Esophagus (tissue), 2 donors: ENCODE data around the gene THSD7A. TPM values are rescaled to one million over a fixed set of nuclear protein-coding genes. Genes with fewer than 3 reads are reported as not detected.
"Not testable (repeated sequence)": the region's sequence is repeated elsewhere in the genome, so short reads cannot be mapped to it uniquely, and the experiment has no call there.

Experiments
- H3K27ac ChIP-seq, 2 donors: one replicate each; pipeline ENCODE4 v1.5.1; 2013; ENCODE audit warnings: low read depth in 2 of 2, mild to moderate bottlenecking in 2 of 2, inconsistent platforms in 1 of 2, low read length in 1 of 2, moderate library complexity in 1 of 2
- H3K27me3 ChIP-seq, 2 donors: one replicate each; pipeline ENCODE4 v1.6.1; 2013; ENCODE audit warnings: low read length in 2 of 2, control low read depth in 1 of 2, mild to moderate bottlenecking in 1 of 2; ENCODE audit not compliant: insufficient read depth in 2 of 2, control insufficient read depth in 1 of 2
- H3K36me3 ChIP-seq, 2 donors: one replicate each; pipeline ENCODE4 v1.6.1; 2013; ENCODE audit warnings: low read length in 1 of 2; ENCODE audit not compliant: control insufficient read depth in 2 of 2, insufficient read depth in 2 of 2
- H3K4me1 ChIP-seq, 2 donors: one replicate each; pipeline ENCODE4 v1.6.1; 2013; ENCODE audit warnings: low read length in 1 of 2; ENCODE audit not compliant: control insufficient read depth in 2 of 2, insufficient read depth in 2 of 2
- H3K4me3 ChIP-seq, 2 donors: one replicate each; pipeline ENCODE4 v1.5.1; 2013; ENCODE audit warnings: low read length in 2 of 2, mild to moderate bottlenecking in 2 of 2, low read depth in 1 of 2, moderate library complexity in 1 of 2
- H3K9me3 ChIP-seq, 2 donors: one replicate each; pipeline ENCODE4 v1.6.1; 2013; ENCODE audit warnings: mild to moderate bottlenecking in 2 of 2, low read depth in 1 of 2, low read length in 1 of 2, moderate library complexity in 1 of 2; ENCODE audit not compliant: control insufficient read depth in 2 of 2, insufficient read depth in 1 of 2
- WGBS, 2 donors: extraction: QIAGEN DNeasy Blood & Tissue Kit; methylation state at CpG; one replicate each; pipeline ENCODE4 v1.1.7; 2013; 5-methylcytosine and 5-hydroxymethylcytosine counted together
- polyA plus RNA-seq, 2 donors: library from polyadenylated mRNA; stranded (reverse); fragments of 200-250 nt; gene quantifications; one replicate each; pipeline ENCODE4 v1.2.3, GENCODE V29; 2013
- donor health status: healthy with polysubstance abuse.
- donor health status: Bipolar disorder and iron deficiency.

The THSD7A gene
- polyA plus RNA-seq, 2 donors, result 0.18 to 0.20 TPM

- H3K27ac ChIP-seq, result no peak overlapping the region
- WGBS, 2 donors, result 80% methylated on average over 1 of the region's 1 CpG
- H3K36me3 ChIP-seq, result no peaks in the 10 kb centered on the region
- H3K4me1 ChIP-seq, result no peaks in the 10 kb centered on the region
- peaks cover 0 to 2% of the 10 kb centered on the region in 2 donors for H3K9me3 ChIP-seq
- no peak overlapping the region for H3K4me3 ChIP-seq
- H3K27me3 ChIP-seq, result no peaks in the 10 kb centered on the region
Observed at GRCh38 chr7:11538751-11539299, 293.2 kb downstream of the THSD7A start.

- no peaks in the 10 kb centered on the region for H3K9me3 ChIP-seq
- 60 to 62% methylated on average over 3 of the region's 3 CpGs for WGBS, 2 donors
- no peak overlapping the region for H3K27ac ChIP-seq
- no peaks in the 10 kb centered on the region for H3K36me3 ChIP-seq
- H3K4me3 ChIP-seq, result no peak overlapping the region
- H3K4me1 ChIP-seq, result no peaks in the 10 kb centered on the region
- H3K27me3 ChIP-seq, result no peaks in the 10 kb centered on the region
Observed at GRCh38 chr7:11533229-11533820, 298.7 kb downstream of the THSD7A start.

GRCh38 chr7:11529382-11529781, 302.6 kb downstream of the THSD7A start:
- 46 to 57% methylated on average over 3 of the region's 3 CpGs for WGBS, 2 donors
- no peaks in the 10 kb centered on the region for H3K36me3 ChIP-seq

GRCh38 chr7:11527707-11528106, 304.3 kb downstream of the THSD7A start:
- Histone ChIP-seq H3K4me1 (no peaks in the 10 kb centered on the region), H3K27ac (no peak overlapping the region), H3K27me3 (no peaks in the 10 kb centered on the region), H3K4me3 (no peak overlapping the region), H3K36me3 (no peaks in the 10 kb centered on the region), H3K9me3 (no peaks in the 10 kb centered on the region)
- WGBS, 2 donors, result 63 to 65% methylated on average over 2 of the region's 2 CpGs

More at GRCh38 chr7:11529382-11529781, 302.6 kb downstream of the THSD7A start:
- Histone ChIP-seq H3K4me3 (no peak overlapping the region), H3K27me3 (no peaks in the 10 kb centered on the region), H3K4me1 (no peaks in the 10 kb centered on the region), H3K27ac (no peak overlapping the region), H3K9me3 (no peaks in the 10 kb centered on the region)

GRCh38 chr7:11524476-11525397, 307.3 kb downstream of the THSD7A start:
- H3K27ac ChIP-seq, result no peak overlapping the region
- H3K4me1 ChIP-seq, result no peaks in the 10 kb centered on the region
- H3K4me3 ChIP-seq, result no peak overlapping the region
- H3K36me3 ChIP-seq, result no peaks in the 10 kb centered on the region
- no peaks in the 10 kb centered on the region for H3K27me3 ChIP-seq
- 73 to 74% methylated on average over 5 of the region's 5 CpGs for whole genome bisulfite sequencing, 2 donors
- no peaks in the 10 kb centered on the region for H3K9me3 ChIP-seq

- H3K4me1 ChIP-seq, H3K27me3 ChIP-seq, H3K9me3 ChIP-seq, H3K27ac ChIP-seq, H3K4me3 ChIP-seq, H3K36me3 ChIP-seq: not testable (repeated sequence)
- 35 to 66% methylated on average over 2 of the region's 2 CpGs for WGBS, 2 donors
Observed at GRCh38 chr7:11521964-11522499, 310.0 kb downstream of the THSD7A start.

GRCh38 chr7:11517853-11518252, 314.1 kb downstream of the THSD7A start:
- Histone ChIP-seq H3K27me3 (no peaks in the 10 kb centered on the region), H3K9me3 (no peaks in the 10 kb centered on the region), H3K4me3 (no peak overlapping the region), H3K27ac (no peak overlapping the region), H3K36me3 (no peaks in the 10 kb centered on the region), H3K4me1 (no peaks in the 10 kb centered on the region)
- 62 to 71% methylated on average over 1 of the region's 1 CpG for WGBS, 2 donors

GRCh38 chr7:11516328-11516727, 315.7 kb downstream of the THSD7A start:
- no peaks in the 10 kb centered on the region for H3K36me3 ChIP-seq
- H3K4me3 ChIP-seq, result no peak overlapping the region
- H3K27me3 ChIP-seq, result no peaks in the 10 kb centered on the region
- H3K9me3 ChIP-seq, result no peaks in the 10 kb centered on the region
- no peaks in the 10 kb centered on the region for H3K4me1 ChIP-seq
- H3K27ac ChIP-seq, result no peak overlapping the region
- WGBS, 2 donors, result 60 to 73% methylated on average over 3 of the region's 3 CpGs

GRCh38 chr7:11513460-11513859, 318.5 kb downstream of the THSD7A start:
- H3K4me1 ChIP-seq, result no peaks in the 10 kb centered on the region
- no peaks in the 10 kb centered on the region for H3K9me3 ChIP-seq
- H3K36me3 ChIP-seq, result no peaks in the 10 kb centered on the region
- no peak overlapping the region for H3K27ac ChIP-seq
- WGBS, 2 donors, result 49 to 62% methylated on average over 1 of the region's 1 CpG
- no peaks in the 10 kb centered on the region for H3K27me3 ChIP-seq
- H3K4me3 ChIP-seq, result no peak overlapping the region
